Measurements from ENCODE around the gene KCTD6.

- TF ChIP-seq CTCF (IDR thresholded peaks at IDR 0.05) (peak; percentile 59 to 89), POLR2AphosphoS5 (IDR thresholded peaks at IDR 0.05) (no peak), EP300 (IDR thresholded peaks at IDR 0.05) (no peak)
Measured at GRCh38 chr3:58491506-58492402, at the start of gene KCTD6.

Data from suprapubic skin (tissue), 4 donors.